Stimulated activated CD4-positive, alpha-beta T cell treated with anti-CD3 and anti-CD28 coated beads, Interleukin-15, amount 100 ng/mL, for 1 hour (primary cell): ENCODE measurements around the gene USP4.
"Not testable (repeated sequence)": the region's sequence is repeated elsewhere in the genome, so short reads cannot be mapped to it uniquely, and the experiment has no call there.

Source experiments
- DNase-seq, 2 donors: peaks; one replicate each; pipeline ENCODE4 v3.0.0-alpha.2; 2020; ENCODE audit warnings: low read depth in 1 of 2, low spot score in 1 of 2

Gene USP4

DNA sequence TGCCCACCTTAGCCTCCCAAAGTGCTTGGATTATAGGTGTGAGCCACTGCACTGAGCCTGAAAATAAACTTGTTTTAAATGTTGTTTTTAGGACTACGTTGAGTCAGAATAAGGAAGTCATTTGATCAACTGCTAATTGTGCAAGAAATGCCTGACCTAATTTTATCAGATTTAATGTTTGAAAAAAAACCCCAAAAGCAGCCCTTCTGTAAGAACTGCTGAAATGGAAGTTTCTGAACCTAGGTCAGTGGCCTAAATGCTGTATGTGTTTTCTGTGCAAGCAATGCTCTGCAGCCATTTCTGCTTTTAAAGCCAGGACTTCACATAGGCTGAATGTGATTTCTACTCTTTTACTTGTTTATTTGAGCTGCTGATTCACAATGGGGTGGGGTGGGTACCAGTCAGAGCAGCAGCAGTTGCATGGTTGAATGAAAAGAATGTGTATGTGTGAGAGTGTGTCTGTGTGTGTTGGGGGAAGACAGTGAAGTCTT is 11.7 kb upstream of the USP4 start:
- DNase-seq: no peak

DNA sequence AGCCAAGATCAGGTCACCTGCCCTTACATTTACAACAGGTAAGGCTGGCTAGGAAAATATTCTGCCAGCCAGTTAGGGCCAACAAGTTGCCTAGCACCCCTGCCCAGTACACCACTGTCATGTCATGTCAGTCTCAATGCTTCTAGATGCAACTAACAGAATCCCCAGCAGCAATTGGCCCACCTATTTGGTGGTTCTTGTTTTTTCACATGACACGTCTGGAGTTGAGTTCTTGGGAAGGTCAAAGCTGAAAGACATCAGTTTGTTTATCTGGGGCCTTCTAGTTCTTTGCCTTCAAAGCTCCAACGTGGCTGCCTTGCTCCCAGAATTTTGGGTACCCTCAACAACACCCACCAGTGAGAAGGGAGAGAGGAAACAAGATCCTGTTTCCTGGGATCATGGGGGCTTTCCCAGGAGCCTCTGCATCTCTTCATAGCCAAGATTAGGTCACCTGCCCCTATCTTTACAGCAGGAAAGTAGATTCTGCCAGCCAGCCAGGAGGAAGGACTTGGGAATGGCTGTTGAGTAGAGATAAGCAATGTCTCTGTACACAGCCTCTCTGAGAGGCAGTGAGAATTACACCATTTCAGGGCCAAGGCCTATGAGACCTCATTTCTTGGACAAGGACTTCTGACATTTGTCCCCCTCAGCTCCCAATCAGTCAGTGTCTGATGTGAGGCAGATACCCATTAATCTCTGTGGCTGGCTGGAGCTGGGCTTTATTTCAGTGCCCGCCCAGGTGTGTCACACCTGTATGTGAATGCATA is 9.7 kb upstream of the USP4 start:
- DNase-seq: no peak

DNA sequence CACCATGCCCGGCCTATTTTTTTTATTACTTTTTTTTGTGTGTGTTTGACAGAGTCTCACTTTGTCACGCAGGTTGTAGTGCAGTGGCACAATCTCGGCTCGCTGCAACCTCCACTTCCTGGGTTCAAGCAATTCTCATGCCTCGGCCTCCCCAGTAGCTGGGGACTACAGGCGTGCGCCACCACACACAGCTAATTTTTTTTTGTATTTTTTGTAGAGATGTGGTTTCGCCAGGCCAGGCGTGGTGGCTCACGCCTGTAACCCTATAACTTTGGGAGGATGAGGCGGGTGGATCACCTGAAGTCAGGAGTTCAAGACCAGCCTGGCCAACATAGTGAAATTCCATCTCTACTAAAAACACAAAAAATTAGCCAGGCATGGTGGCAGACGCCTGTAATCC is 8.5 kb upstream of the USP4 start:
- DNase-seq: not testable (repeated sequence)

DNA sequence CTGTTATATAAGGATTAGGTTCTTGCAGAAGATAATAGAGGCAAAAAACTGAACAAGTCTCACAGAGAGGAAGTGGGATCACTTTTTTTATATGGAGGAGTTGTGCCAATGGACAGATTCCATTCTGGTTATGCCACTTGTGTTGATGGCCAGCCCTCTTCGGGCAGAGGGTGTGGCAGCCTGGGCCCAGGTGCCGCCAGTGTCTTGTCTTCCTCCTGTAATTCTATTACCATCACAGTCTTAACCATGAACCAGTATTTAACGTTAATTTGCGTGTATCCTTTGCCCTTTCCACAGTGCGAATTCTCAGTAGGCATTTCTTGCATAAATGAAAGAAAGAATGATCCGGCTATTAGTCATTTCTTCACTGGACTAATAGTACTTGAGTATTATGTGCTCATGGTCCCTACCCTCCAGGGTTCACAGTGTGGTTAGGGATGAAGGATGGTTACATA is 7.0 kb upstream of the USP4 start:
- no peak for DNase-seq

DNA sequence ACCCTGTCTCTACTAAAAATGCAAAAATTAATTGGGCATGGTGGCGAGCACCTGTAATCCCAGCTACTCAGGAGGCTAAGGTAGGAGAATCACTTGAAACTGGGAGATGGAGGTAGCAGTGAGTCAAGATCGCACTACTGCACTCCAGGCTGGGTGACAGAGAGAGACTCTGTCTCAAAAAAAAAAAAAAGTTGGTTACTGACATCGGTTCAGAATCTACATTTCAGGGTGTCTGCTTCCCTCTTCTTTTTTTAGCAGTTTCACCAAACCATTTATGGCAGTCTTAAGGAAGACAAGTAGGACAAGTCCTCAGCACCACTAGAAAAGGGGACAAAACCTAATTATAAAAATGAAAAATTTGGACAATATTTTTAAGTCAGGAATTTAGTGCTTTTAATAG is 3.3 kb upstream of the USP4 start:
- DNase-seq: no peak

DNA sequence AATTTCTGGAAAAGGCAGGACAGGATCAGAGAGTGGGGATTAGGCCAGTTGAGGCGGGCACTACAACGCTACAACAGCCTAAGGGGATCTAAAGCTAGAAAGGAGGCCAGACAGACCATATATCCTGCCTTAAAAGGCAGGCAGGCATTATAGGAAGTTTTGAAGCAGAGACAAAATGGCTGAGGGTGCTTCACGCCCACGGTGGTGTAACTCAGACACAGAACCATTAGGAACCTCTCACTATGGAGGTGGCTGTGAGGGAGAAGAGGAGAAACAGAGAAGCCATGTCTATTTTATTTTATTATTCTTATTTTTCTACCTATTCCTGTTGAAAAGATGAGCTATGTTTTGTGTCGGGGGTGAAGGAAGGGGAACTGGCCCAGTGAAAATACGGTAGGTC is 2.1 kb upstream of the USP4 start:
- DNase-seq: no peak

DNA sequence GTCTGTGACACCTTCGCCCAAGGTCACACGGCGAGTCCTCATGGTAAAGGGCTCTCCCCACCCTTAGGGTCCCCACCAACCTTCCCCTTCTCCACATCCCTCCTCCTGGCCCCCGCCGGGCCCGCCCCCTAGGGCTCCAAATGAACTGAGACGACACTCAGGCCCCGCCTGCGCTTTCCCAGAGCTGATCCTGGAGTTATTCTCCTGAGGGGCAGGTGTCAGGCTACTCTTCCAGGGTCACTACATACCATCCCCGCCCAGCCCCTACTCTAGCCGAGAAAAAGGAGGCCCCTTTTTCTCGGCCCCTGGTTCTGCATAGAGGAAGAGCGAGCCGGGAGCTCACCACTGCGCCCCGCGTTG is 292 bp downstream of the USP4 start:
- peak in 1 of 2 donors; percentile 10 for DNase-seq

DNA sequence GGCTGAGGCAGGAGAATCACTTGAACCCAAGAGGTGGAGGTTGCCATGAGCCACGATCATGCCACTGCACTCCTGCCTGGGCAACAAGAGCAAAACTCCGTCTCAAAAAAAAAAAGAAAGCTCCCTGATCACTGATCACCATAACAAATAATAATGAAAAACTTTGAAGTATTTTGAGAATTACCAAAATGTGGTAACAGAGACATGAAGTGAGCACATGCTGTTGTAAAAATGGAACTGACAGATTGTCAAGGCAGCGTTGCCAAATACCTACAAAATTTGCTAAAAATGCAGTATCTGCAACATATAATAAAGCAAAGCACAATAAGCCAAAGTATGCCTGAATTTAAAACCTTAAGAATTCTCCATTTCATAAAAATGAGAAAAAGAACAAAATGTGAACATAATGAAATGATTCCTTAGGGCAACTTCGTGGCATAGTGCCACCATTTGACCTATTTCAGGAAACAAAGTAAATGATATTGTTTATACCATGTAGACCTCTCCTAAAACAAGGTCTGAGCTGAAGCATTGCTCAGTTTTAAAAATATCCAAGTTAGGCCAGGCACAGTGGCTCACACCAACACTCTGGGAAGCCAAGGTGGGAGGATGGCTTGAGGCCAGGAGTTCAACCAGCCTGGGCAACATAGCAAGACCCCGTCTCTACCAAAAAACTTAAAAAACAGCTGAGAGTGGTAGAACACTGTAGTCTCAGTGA is 5.8 kb downstream of the USP4 start:
- DNase-seq: no peak

DNA sequence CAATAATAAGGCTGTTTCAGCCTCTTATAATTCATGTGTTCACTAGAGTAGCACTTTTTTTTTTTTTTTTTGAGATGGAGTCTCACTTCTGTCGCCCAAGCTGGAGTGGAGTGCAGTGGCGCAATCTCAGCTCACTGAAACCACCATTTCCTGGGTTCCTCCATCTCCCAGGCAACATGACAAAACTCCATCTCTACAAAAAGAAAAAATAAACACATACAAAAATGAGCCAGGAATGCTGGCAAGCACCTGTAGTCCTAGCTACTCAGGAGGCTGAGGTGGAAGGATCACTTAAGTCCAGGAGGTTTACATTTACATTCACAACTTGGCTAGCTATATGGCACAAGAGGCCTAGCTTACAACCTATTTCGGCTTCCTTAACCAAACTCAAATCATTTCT is 6.8 kb downstream of the USP4 start:
- DNase-seq: no peak

DNA sequence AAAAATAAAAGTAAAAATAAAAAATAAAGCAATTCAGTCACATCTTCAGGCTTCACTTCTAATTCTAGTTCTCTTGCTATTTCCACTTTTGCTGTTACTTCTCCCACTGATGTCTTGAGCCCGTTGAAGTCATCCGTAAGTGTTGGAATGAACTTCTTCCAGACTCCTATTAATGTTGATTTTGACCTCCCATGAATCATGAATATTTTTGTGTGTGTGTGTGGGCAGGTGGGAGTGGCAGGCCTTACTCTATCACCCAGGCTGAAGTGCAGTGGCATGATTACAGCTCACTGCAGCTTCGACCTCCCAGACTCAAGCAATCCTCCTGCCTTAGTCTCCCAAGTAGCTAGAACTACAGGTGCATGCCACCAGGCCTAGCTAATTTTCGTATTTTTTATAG is 10.7 kb downstream of the USP4 start:
- DNase-seq: no peak

DNA sequence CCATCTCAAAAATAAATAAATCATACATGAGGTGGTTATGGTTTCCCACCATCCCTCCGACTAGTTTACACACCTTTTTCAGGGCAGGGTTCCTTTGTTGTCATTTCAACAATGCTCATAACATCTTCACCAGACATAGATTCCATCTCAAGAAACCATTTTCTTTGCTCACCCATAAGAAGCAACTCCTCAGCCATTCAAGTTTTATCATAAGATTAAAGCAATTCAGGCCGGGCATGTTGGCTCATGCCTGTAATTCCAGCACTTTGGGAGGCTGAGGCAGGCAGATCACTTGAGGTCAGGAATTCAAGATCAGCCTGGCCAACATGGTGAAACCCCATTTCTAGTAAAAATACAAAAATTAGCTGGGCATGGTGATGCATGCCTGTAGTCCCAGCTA is 11.5 kb downstream of the USP4 start:
- DNase-seq: not testable (repeated sequence)

DNA sequence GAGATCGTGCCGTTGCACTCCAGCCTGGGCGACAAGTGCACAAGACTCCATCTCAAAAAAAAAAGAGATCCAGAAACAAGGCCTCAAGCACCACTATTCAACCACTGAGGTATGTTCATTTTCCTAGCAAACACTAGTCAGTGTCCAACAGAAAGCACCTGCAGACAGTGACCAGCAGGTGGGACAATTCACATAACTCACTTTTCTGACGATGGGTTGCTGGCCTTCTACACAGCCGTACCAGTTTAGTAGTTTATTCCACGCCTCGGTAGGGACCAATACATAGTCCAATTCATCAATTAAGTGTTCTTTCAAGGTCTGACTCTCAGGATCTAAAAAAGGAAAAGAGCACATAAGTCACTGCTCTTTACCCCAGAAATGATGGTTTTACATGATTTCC is 12.4 kb downstream of the USP4 start:
- DNase-seq: no peak

DNA sequence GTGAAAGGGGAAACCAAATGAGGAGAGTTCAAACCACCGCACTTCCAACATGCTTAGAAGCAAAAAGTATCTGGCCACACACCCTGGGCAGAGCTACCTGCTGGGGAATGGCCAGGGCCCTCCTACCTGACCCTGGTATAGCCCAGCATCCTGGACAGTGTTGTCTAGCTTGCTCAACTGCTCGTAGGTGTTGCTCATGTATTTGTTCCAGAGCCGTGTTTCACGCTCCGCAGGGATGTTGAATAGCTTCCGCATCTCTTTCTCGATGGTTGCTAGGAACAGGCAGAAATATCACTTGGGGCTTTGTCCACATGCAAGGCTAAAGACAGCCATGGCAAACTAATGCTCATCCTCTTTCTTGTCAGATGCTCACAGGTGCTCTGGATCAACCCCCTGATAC is 15.1 kb downstream of the USP4 start:
- no peak for DNase-seq

DNA sequence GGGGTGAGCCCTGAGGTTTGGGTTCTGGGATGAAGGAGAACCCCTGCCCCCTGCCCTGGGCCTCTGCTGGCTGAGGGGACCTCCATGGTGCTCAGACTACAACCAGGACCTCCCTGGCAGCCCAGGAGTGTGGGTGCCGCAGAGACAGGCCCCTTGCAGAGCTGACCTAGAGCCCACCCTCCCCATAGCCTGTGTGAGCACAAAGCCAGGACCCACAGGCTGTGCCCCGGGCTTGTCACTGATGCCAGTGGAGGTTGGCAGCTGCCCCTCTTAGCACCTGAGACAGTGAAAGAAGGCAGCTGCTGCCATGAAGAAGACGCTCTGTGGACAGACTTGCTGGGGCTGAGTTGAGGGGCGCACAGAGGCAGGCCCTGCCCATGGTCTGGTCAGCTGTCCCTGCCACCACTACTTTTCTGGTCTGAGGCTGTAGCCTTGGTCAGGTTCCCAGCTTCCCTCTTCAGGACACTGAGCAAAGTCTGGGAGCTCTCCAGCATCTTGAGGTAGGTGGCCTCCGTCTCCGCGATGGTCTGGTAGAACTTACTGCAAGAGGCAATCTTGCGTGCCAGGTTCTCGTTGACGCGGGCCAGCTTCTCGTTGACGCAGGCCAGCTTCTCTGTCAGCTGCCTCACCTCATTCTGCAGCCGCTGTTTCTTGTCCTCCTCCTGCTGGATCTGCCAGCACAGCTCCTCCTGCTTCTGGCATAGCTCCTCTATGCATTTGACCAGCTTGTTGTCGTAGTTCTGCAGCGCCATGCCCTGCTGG is 23.0 kb downstream of the USP4 start:
- DNase-seq: no peak

DNA sequence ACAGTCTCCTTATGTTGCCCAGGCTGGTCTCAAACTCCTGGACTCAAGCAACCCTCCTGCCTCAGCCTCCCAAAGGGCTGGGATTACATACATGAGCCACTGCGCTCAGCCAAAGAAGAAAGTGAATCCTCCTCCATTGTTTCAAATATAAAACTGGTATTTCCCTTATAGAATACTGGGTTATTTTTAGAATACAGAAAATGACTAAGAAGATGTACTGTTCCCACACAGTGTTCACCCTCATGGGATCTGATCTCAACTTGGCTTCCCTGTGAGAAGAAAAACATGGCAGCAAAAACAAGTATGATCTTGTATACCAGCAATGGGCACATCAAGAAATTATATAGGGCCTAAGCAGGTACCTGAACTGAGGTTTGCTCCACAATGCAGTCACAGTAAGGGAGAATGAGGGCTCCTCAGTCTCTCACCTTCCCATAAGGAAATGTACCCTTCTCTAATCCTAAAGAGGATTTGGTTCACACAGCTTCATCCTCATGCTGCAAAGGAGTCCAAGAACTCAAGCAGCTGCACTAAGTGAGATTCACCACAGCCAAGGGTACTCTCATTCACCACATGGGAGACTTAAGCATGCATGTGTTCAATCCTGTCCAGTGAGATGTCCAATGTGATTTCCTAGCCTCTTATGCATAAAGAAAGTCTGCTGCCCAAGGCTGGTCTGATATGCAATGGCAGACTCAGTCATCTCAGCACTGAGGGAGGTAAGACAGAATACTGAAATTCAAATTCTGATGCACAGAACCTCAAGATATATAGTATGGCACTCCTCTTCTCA is 25.8 kb downstream of the USP4 start:
- DNase-seq: no peak

DNA sequence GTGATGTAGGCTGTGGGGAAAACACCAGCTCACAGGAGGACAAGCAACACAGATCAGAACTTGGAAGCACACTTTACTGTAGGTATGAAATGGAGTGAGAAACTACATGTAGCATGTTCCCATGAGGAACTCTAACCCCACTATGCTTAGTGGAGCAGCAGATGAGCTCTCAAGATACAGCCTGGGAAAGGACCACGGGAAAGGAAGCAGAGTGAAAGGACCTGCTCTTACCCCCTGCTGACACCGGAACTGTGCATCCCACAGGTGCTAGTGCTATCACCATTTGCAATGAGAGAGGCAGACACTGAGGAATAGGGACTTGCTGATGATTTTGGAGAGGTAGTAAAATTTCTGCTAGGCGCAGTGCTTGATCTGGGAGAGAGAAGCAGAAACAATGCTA is 28.6 kb downstream of the USP4 start:
- DNase-seq: no peak

DNA sequence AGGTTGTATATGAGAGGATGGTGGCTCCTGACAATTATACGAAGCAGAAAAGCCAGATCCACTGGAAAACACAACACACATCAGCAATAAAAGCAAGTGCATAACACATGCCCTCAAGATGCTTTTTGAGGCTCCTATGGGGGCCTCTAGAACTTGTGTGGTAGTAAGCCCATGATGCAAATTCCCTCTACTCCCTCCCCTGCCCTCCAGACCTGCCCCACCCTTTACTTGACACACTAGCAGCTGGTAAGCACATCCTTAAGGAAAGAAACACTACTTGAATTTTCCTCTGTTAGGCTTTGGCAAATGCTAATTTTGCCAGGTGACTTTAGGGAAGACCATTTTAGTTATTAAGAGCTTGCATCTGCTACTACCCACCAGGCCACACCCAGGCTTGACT is 29.2 kb downstream of the USP4 start:
- DNase-seq: no peak

DNA sequence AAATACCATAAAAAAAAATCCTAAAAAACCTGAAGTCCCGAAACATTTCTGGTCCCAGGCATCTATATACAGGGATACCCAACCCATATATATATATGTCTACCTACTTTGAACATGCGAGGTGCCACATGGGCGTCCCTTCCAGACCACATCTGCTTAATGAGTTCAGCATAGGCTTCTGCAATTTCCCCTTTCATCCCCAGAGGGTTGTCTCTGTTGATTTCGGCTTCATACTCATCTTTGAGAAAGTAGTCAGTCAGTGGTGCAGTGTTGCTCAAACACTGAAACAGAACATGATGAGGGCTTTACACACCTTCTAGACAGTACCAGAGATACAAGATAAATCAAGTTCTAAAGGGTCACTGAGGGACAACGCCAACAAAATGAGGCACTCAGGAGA is 34.2 kb downstream of the USP4 start:
- DNase-seq: no peak

DNA sequence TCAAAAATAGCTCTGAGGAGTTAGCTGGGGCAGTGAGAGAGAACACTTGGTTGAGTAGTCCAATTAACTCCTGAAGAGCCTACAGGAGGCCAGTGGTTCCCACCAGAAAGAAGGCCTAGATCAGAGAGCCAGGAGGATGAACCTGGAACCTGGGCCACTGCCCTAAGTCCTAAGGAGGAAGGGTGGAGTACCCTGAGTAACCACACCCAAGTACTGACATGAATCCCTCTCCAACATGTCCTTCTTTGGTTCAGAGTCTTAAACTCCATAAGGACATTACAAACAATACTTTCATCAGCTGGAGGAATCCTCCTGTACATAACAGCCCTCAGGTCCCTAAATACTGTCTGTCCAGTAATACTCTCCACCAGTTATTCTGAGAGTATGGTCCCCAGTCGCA is 37.2 kb downstream of the USP4 start:
- no peak for DNase-seq

DNA sequence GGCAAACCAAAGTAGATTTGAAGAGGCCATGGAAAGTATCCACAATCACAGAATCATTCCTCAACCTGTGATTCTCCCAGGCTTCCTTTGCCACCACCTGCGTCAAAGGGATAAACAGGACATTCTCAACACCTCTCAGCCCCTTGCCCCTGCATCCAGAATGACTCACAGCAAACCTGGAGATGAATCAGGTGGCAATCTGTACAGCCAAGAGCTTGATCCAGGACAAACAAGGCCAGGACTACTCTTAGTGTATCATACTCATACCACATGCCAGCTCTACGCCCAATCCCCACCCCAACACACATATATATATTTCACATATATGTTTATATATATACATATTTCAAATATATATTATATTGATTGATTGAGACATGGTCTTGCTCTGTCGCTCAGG is 39.3 kb downstream of the USP4 start:
- DNase-seq: no peak

DNA sequence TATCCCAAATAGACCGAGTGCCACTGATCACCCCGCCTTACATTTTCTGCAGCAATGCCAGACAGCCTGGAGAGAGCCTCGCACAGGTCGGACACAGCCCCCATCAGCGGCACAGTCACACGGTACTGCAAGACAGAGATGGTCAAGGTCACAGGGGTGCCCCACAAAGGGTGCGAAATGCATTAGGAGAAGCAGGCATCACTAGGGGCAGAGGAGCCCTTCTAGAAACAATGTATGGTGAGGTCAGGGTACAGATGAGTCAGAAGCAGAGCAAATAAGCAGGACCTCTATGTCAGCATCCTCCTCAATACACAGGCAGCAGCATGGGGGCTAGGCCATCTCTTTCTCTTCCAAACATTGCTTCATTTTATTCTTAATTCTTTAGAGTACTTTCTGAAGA is 41.3 kb downstream of the USP4 start:
- no peak for DNase-seq
